A204.1 (cell line): ENCODE data around the gene LRRC32.
"Not testable (repeated sequence)": the region's sequence is repeated elsewhere in the genome, so short reads cannot be mapped to it uniquely, and the experiment has no call there.

ENCODE experiments used
- FAIRE-seq: peaks from 2 replicates; lab custom pipeline; 2012; peaks lifted over from hg19 to GRCh38; lab: Jason Lieb, UNC

Gene LRRC32

GRCh38 chr11:76610871-76611475, 59.6 kb downstream of the LRRC32 start:
- no peak for FAIRE-seq

DNA sequence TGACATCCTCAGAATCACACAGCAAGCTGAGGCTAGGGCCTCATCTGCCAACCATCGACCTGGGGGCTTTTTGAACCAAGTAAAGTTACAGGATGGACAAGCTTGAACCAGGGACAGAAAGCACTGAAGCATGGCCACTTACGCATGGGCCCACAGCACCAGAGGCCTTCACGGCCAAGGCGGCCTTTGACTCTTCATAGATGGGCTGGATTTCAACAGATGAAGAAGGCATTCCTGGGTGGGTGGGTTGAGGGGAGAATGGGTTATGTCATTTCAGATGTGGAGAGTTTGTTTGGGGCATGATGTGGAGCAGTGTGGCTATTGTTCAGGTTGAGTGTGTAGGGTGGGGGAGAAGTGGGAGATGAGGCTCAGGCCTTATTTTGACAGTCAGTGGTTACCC, 60.2 kb downstream of the LRRC32 start:
- no peak for FAIRE-seq

DNA sequence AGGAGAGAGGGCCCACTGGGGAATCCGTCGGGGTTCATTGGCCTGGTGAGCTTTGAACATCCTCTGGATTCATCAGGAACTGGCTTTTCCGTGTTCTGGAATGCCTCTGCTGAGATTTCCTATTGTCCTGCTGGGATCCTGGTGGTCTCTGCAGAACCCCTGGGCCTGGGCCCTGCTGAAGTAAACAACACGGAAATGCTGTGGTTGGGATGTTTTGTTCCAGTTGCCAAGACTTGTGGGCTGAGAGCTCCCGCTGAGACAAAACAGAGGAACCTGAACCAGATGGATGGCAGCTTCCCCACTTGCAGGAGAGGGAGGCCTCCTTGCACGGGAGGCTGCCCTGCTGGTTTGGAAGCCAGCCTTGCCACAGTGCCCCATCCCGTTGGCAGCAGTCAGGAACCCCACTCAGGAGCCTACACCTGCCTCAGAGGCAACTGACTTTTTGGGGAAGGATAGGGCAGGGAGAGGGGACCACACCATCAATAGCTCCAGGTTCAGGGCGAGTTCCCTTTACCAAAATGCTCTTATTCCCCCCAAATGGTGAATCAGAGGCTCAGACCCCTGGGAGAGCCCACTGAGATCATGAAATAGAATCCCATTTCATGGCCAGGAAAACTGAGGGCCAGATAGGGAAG, 60.7 kb downstream of the LRRC32 start:
- no peak for FAIRE-seq

DNA sequence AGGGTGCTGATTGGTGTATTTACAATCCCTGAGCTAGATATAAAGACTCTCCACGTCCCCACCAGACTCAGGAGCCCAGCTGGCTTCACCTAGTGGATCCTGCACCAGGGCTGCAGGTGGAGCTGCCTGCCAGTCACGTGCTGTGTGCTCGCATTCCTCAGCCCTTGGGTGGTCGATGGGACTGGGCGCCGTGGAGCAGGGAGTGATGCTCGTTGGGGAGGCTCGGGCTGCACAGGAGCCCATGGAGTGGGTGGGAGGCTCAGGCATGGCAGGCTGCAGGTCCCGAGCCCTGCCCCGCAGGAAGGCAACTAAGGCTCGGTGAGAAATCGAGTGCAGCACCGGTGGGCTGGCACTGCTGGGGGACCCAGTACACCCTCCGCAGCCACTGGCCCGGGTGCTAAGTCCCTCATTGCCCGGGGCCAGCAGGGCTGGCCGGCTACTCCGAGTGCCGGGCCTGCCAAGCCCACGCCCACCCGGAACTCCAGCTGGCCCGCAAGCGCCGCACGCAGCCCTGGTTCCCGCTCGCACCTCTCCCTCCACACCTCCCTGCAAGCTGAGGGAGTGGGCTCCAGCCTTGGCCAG, 61.6 kb downstream of the LRRC32 start:
- FAIRE-seq = not testable (repeated sequence)

GRCh38 chr11:76608228-76608627, 62.3 kb downstream of the LRRC32 start:
- FAIRE-seq = not testable (repeated sequence)
